ENCODE measurements around the gene LDLRAD4.

Gene LDLRAD4

DNA sequence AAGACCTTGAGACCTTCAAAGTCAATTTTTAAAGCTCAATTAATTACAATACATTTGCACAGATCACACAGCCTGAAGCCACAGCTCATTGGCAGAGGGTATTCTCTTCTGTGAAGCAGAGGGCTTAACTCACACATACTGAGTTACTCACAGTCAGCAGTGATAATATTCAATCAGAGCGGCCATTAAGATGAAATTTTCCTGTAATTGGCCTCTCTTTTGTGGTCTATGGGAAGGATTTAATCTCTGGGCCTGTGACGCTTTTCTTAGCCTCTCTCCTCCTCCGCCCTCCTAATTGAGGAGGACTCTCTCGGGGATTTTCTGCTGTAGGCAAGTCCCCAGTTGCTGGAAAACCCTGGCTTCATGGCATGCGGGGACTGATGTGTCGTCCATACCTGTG lies 12.3 kb upstream of the LDLRAD4 start:
- H3K36me3 Mint-ChIP-seq (ENCODE audit: low read depth) = no peaks in the 10 kb centered on the region
- H3K4me1 Mint-ChIP-seq = no peaks in the 10 kb centered on the region
- no peak overlapping the region for H3K27ac Mint-ChIP-seq
- no peak overlapping the region for H3K4me3 Mint-ChIP-seq
- TF ChIP-seq, protein P1, sequence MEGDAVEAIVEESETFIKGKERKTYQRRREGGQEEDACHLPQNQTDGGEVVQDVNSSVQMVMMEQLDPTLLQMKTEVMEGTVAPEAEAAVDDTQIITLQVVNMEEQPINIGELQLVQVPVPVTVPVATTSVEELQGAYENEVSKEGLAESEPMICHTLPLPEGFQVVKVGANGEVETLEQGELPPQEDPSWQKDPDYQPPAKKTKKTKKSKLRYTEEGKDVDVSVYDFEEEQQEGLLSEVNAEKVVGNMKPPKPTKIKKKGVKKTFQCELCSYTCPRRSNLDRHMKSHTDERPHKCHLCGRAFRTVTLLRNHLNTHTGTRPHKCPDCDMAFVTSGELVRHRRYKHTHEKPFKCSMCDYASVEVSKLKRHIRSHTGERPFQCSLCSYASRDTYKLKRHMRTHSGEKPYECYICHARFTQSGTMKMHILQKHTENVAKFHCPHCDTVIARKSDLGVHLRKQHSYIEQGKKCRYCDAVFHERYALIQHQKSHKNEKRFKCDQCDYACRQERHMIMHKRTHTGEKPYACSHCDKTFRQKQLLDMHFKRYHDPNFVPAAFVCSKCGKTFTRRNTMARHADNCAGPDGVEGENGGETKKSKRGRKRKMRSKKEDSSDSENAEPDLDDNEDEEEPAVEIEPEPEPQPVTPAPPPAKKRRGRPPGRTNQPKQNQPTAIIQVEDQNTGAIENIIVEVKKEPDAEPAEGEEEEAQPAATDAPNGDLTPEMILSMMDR (IDR thresholded peaks at IDR 0.05; ENCODE audit: unreplicated experiment in 3 of 3) = no peak
- H3K27me3 Mint-ChIP-seq (ENCODE audit: low read depth) = peaks cover 15% of the 10 kb centered on the region
- peaks cover 4% of the 10 kb centered on the region for H3K9me3 Mint-ChIP-seq

DNA sequence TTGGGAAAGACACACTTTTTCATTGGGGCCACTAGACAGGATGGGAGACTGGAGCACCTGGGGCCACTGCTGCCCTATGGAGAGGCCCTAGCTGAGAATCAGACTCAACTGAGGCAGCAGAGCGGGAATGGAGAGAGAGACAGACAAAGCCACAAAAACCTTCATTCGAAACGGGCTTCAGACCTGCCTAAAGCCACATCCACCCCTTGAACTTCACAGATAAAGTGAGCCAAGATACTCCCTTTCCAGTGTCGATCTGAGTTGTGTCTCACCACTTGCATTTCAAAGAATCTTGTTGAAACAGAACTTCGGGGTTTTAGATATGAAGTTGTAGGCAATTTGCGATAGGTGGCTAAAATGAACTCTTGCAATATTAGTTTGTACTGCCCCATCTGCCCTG lies 11.3 kb upstream of the LDLRAD4 start:
- no peak overlapping the region for H3K27ac Mint-ChIP-seq
- H3K27me3 Mint-ChIP-seq (ENCODE audit: low read depth) = peaks cover 15% of the 10 kb centered on the region
- no peak overlapping the region for H3K4me3 Mint-ChIP-seq
- peaks cover 5% of the 10 kb centered on the region for H3K4me1 Mint-ChIP-seq
- TF ChIP-seq, protein P1 (IDR thresholded peaks at IDR 0.05; ENCODE audit: unreplicated experiment in 3 of 3) = no peak
- no peaks in the 10 kb centered on the region for H3K36me3 Mint-ChIP-seq (ENCODE audit: low read depth)
- H3K9me3 Mint-ChIP-seq = peaks cover 3% of the 10 kb centered on the region

DNA sequence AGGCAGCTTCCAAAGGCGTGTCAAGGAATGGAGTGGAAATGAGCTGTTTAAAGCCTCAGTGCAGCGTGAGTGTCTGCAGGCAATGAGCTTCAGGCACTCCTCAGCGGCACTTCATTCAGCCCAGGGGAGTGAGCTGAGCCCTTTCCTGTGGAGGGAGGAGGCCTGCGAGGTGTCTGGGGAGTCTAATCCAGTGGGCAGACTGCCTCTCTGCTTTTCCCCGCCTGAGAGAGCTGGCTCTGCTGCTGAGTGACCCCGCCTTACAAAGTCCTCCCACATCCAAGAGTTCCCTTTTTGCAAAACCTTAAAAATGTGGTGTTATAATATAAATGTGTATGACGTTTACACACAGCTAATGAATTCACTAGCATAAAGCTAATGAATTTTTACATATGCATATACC lies 7.0 kb upstream of the LDLRAD4 start:
- Mint-ChIP-seq H3K4me1 (peaks cover 13% of the 10 kb centered on the region), H3K4me3 (no peak overlapping the region), H3K9me3 (peaks cover 3% of the 10 kb centered on the region), H3K36me3 (ENCODE audit: low read depth) (no peaks in the 10 kb centered on the region), H3K27me3 (ENCODE audit: low read depth) (peaks cover 32% of the 10 kb centered on the region), H3K27ac (no peak overlapping the region)
- TF ChIP-seq, protein P1 (IDR thresholded peaks at IDR 0.05; ENCODE audit: unreplicated experiment in 3 of 3) = no peak

DNA sequence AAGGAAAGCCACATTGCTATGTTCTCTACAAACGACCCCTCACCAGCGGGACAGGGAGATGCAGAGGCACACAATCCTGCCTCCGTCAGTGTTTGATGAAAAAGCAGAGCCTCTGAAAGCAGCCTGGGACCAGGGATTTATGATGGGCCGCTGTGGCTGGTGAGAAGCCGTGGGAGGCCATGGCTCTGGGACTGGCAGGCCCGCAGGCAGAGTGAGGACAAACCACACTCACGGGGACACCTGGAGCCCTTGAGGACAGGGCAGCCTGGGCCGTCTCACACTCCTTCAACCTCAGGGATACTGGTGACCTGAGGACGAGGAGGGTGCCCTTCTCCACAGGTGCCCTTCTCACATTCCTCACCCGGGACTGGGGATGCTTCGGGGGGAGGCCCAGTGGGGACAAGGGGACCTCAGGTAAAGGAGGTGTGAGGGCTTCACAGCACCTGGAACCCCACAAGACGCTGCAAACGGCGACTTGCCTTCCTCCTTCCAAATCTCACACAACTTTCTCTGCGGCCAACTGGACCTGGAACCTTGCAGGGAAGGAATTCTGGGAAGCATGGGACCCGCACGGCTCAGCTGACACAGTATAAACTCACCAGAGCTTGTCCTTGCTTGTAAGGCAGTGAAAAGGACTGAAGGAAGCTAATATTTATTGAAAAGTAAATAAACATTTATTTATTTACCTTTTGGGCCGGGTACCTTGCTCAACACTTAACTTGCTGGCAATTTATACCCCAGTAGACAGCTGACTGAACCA lies 5.3 kb upstream of the LDLRAD4 start:
- Mint-ChIP-seq H3K9me3 (peaks cover 3% of the 10 kb centered on the region), H3K4me3 (no peak overlapping the region), H3K4me1 (peaks cover 17% of the 10 kb centered on the region), H3K27me3 (ENCODE audit: low read depth) (peaks cover 31% of the 10 kb centered on the region), H3K27ac (no peak overlapping the region), H3K36me3 (ENCODE audit: low read depth) (no peaks in the 10 kb centered on the region)
- TF ChIP-seq, protein P1 (IDR thresholded peaks at IDR 0.05; ENCODE audit: unreplicated experiment in 3 of 3) = no peak

DNA sequence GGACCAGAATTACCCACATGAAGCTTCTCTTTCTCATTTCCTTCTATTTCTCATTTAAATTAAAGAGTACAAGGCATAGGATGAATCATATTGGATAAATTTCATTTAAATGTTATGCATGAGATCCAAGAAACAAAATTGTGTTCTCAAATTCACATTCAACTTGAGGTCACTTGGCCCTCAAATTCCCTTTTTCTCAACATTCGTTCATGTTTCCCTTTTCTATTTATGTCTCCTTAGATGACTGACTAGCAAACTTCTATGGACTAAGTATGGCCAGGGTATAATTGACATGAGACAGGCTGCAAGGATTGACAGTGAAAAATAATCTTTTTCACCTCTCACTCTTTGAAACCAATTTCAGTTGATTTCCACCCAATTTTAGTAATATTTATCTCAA lies 4.0 kb upstream of the LDLRAD4 start:
- peaks cover under 1% of the 10 kb centered on the region for H3K9me3 Mint-ChIP-seq
- TF ChIP-seq, protein P1 (IDR thresholded peaks at IDR 0.05; ENCODE audit: unreplicated experiment in 3 of 3) = no peak
- H3K4me1 Mint-ChIP-seq = peaks cover 23% of the 10 kb centered on the region
- peaks cover 30% of the 10 kb centered on the region for H3K27me3 Mint-ChIP-seq (ENCODE audit: low read depth)
- H3K27ac Mint-ChIP-seq = no peak overlapping the region
- no peaks in the 10 kb centered on the region for H3K36me3 Mint-ChIP-seq (ENCODE audit: low read depth)
- no peak overlapping the region for H3K4me3 Mint-ChIP-seq

DNA sequence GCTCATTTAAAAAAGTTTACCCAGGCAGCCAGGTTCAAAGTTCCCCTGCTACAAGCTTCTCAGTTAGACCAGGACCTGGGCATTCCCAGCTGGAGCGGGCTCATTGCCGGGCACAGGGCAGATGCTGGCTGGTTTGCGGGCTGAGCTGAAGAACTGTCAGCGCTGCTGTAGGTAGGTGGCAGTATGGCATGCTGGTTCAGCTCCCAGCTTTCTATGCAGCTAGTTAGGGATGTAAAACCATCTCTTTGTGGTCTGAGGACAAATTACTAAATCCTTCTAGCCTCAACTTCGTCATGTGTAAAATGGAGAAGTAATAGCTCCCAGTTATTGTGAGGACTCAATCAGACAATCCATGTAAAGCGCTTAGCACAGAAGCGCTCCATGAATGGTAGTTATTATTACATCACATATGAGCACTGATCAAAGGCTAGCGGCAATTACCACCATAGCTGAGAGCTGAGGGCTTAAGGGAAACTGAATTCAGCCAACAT lies 2.4 kb upstream of the LDLRAD4 start:
- Mint-ChIP-seq H3K4me1 (peaks cover 39% of the 10 kb centered on the region), H3K27ac (peak overlapping the region; percentile 72 to 93 (median 87))
- TF ChIP-seq, protein P1 (IDR thresholded peaks at IDR 0.05; ENCODE audit: unreplicated experiment in 3 of 3) = peak; percentile 62 to 63 (median 63)

More for the DNA sequence above, 2.4 kb upstream of the LDLRAD4 start:
- peaks cover 31% of the 10 kb centered on the region for H3K27me3 Mint-ChIP-seq (ENCODE audit: low read depth)
- peak overlapping the region; percentile 86 to 99 (median 98) for H3K4me3 Mint-ChIP-seq
- H3K9me3 Mint-ChIP-seq = no peaks in the 10 kb centered on the region
- H3K36me3 Mint-ChIP-seq (ENCODE audit: low read depth) = no peaks in the 10 kb centered on the region

Data from nephron (organoid).